ENCODE measurements around the gene TUNAR. TPM values are rescaled to one million over a fixed set of nuclear protein-coding genes. Genes with fewer than 3 reads are reported as not detected.

The TUNAR gene
- total and polyA plus RNA-seq, 2 of the 4 experiments (the other 2 are of a cell fraction): not detected

DNA sequence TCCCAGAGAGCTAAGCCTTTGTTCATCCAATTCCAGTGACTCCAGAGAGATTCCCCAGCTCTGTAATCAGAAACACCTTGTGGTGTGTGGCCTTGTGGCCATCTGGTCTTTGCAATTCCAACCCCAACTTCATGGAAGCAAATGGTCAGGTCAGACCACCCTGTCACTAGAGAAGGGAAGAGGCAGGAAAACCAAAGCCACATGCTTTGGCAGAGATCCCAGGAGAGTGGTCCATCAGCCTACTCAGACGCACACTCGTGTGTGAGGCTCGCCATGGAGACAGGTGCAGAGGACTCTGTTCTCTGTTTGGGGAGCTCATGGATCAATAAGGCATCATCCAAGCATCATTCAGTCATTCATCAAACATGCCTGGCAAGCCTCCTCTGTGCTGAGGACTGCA lies 46.2 kb upstream of the TUNAR start:
- no TSS peak for BruUV-seq (replicated peaks)
- intact Hi-C loops (cut with micrococcal nuclease) (no loop called here), dilution Hi-C loops (cut with HindIII; ENCODE audit: low sequenced_read_pairs, unreplicated experiment) (no loop called here), in situ Hi-C loops (cut with MboI; ENCODE audit: low sequenced_read_pairs) (no loop called here)
- Histone ChIP-seq H2AK9ac (replicated peaks; ENCODE audit: low read depth, low read length, poor library complexity) (no peak overlapping the region), H3K4me1 (ENCODE audit: control insufficient read depth, insufficient read depth, low read length) (no peaks in the 10 kb centered on the region), H3K27me3 (ENCODE audit: control insufficient read depth, insufficient read depth, low read length) (no peaks in the 10 kb centered on the region), H3K23ac (ENCODE audit: low read depth, low read length) (no peak overlapping the region), H3K27ac (ENCODE audit: insufficient read depth, low read length) (no peak overlapping the region), H3K18ac (ENCODE audit: low read depth, low read length) (no peak overlapping the region), H3K9me3 (ENCODE audit: control insufficient read depth, insufficient read depth, low read length) (no peaks in the 10 kb centered on the region; the same call in 1 of the 2 replicates), H3K9me1 (ENCODE audit: insufficient read depth, low read length) (no peaks in the 10 kb centered on the region), H2BK5ac (ENCODE audit: low read depth, low read length, poor library complexity, severe bottlenecking) (no peak overlapping the region), H3K36me3 (ENCODE audit: control insufficient read depth, insufficient read depth, low read length) (no peaks in the 10 kb centered on the region), H2BK120ac (ENCODE audit: low read depth, low read length) (no peak overlapping the region), H4K91ac (ENCODE audit: insufficient read depth, low read depth, low read length) (no peak overlapping the region), H3K9ac (ENCODE audit: low read depth, low read length) (no peak overlapping the region), H3K79me1 (ENCODE audit: low read depth in 1 of 2, low read length in 2 of 2) (no peaks in the 10 kb centered on the region), H3K56ac (ENCODE audit: extremely low read depth, insufficient read depth, low read length) (no peak overlapping the region), H3K4ac (ENCODE audit: low read depth, low read length) (no peak overlapping the region), H3K14ac (replicated peaks; ENCODE audit: low read depth, low read length) (no peak overlapping the region), H3K4me3 (ENCODE audit: insufficient read depth, low read depth, low read length) (no peak overlapping the region), H2AK5ac (ENCODE audit: low read depth, low read length) (no peak overlapping the region), H4K8ac (ENCODE audit: low read depth in 2 of 2, low read length in 2 of 2) (no peak overlapping the region), H2AFZ (replicated peaks; ENCODE audit: low read length, poor library complexity) (no peak overlapping the region), H4K5ac (ENCODE audit: low read depth, low read length) (no peak overlapping the region), H4K20me1 (ENCODE audit: insufficient read depth, low read length) (no peaks in the 10 kb centered on the region), H3K4me2 (ENCODE audit: low read depth, low read length) (no peak overlapping the region), H2BK15ac (ENCODE audit: low read depth, low read length) (no peak overlapping the region), H2BK20ac (ENCODE audit: low read depth, low read length) (no peak overlapping the region)
- 100% methylated on average over 1 of the region's 3 CpGs; no CpG with 5 or more reads in 1 of the 2 experiments for whole genome bisulfite sequencing, 2 experiments (ENCODE audit: extremely low coverage in 2 of 2, insufficient read length in 1 of 2)
- CTCF ChIA-PET: no interaction called here
- no peak for ATAC-seq (ENCODE audit: low read depth)
- DNase-seq: no peak
- TF ChIP-seq RCOR1 (IDR thresholded peaks at IDR 0.05; ENCODE audit: insufficient replicate concordance, low read length) (no peak), RAD21 (IDR thresholded peaks at IDR 0.05; ENCODE audit: low read length) (no peak), BHLHE40 (IDR thresholded peaks at IDR 0.05; ENCODE audit: low read depth, low read length) (no peak), CHD1 (IDR thresholded peaks at IDR 0.05; ENCODE audit: low read depth, low read length) (no peak), MAFK (IDR thresholded peaks at IDR 0.05; ENCODE audit: low read depth, low read length) (no peak), MXI1 (IDR thresholded peaks at IDR 0.05; ENCODE audit: borderline replicate concordance, low read depth, low read length) (no peak), SMC3 (IDR thresholded peaks at IDR 0.05; ENCODE audit: low read depth, low read length) (no peak), CEBPB (IDR thresholded peaks at IDR 0.05; ENCODE audit: low read depth, low read length) (no peak), FOS (IDR thresholded peaks at IDR 0.05; ENCODE audit: low read depth, low read length) (no peak), POLR2A (IDR thresholded peaks at IDR 0.05; ENCODE audit: low read depth, low read length) (no peak), NFE2L2 (IDR thresholded peaks at IDR 0.05; ENCODE audit: low read depth, low read length) (no peak), RFX5 (IDR thresholded peaks at IDR 0.05; ENCODE audit: low read depth, low read length) (no peak), MAZ (IDR thresholded peaks at IDR 0.05; ENCODE audit: borderline replicate concordance, low read depth, low read length) (no peak)
- TF ChIP-seq, protein P1, sequence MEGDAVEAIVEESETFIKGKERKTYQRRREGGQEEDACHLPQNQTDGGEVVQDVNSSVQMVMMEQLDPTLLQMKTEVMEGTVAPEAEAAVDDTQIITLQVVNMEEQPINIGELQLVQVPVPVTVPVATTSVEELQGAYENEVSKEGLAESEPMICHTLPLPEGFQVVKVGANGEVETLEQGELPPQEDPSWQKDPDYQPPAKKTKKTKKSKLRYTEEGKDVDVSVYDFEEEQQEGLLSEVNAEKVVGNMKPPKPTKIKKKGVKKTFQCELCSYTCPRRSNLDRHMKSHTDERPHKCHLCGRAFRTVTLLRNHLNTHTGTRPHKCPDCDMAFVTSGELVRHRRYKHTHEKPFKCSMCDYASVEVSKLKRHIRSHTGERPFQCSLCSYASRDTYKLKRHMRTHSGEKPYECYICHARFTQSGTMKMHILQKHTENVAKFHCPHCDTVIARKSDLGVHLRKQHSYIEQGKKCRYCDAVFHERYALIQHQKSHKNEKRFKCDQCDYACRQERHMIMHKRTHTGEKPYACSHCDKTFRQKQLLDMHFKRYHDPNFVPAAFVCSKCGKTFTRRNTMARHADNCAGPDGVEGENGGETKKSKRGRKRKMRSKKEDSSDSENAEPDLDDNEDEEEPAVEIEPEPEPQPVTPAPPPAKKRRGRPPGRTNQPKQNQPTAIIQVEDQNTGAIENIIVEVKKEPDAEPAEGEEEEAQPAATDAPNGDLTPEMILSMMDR (conservative IDR thresholded peaks at IDR 0.05; ENCODE audit: low read depth, low read length): no peak
- TF ChIP-seq, protein P2, sequence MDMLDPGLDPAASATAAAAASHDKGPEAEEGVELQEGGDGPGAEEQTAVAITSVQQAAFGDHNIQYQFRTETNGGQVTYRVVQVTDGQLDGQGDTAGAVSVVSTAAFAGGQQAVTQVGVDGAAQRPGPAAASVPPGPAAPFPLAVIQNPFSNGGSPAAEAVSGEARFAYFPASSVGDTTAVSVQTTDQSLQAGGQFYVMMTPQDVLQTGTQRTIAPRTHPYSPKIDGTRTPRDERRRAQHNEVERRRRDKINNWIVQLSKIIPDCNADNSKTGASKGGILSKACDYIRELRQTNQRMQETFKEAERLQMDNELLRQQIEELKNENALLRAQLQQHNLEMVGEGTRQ (IDR thresholded peaks at IDR 0.05; ENCODE audit: low read depth, low read length): no peak
- TF ChIP-seq, protein P3, sequence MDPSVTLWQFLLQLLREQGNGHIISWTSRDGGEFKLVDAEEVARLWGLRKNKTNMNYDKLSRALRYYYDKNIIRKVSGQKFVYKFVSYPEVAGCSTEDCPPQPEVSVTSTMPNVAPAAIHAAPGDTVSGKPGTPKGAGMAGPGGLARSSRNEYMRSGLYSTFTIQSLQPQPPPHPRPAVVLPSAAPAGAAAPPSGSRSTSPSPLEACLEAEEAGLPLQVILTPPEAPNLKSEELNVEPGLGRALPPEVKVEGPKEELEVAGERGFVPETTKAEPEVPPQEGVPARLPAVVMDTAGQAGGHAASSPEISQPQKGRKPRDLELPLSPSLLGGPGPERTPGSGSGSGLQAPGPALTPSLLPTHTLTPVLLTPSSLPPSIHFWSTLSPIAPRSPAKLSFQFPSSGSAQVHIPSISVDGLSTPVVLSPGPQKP (IDR thresholded peaks at IDR 0.05; ENCODE audit: borderline replicate concordance, low read depth, low read length): no peak
- POLR2A ChIA-PET (ENCODE audit: unreplicated experiment): no interaction called here
